HG02840 (cell line): ENCODE measurements around the gene SLC39A6.
"Not testable (repeated sequence)": the region's sequence is repeated elsewhere in the genome, so short reads cannot be mapped to it uniquely, and the experiment has no call there.

Experiments used
- ATAC-seq: cut with Tn5 transposase; IDR thresholded peaks from one replicate; pipeline ENCODE4 v1.9.1; 2021; ENCODE audit warnings: mild to moderate bottlenecking, moderate library complexity, moderate number of reproducible peaks; ENCODE audit not compliant: unreplicated experiment, low FRiP score

SLC39A6 gene

GRCh38 chr18:36066001-36066400, 63.1 kb downstream of the SLC39A6 start:
- no peak for ATAC-seq

GRCh38 chr18:36064809-36065079, 64.4 kb downstream of the SLC39A6 start:
- not testable (repeated sequence) for ATAC-seq

GRCh38 chr18:36064027-36064808, 64.9 kb downstream of the SLC39A6 start:
- ATAC-seq: no peak

- no peak for ATAC-seq
These were observed 70.5 kb downstream of the SLC39A6 start for GRCh38 chr18:36058674-36059073.
